Common myeloid progenitor, CD34-positive (primary cell): ENCODE results near the gene SMAD7.

Experiments used
- CTCF ChIA-PET: fragments of 350-600 bp; sonication (Branson Sonifier 250); formaldehyde crosslinking; loops from one replicate; lab custom pipeline; 2021; ENCODE audit warnings: antibody characterized with exemption; lab: Charles Lee
- POLR2A ChIA-PET: fragments of 350-600 bp; sonication (Branson Sonifier 250); formaldehyde crosslinking; loops from one replicate; lab custom pipeline; 2021; ENCODE audit warnings: antibody characterized with exemption; lab: Charles Lee
- DNase-seq, 3 donors: peaks; one replicate each; pipeline versions ENCODE4 v3.0.0 to v3.0.0-alpha.2; 2013
- H3K27ac ChIP-seq, 2 experiments: 1 replicate in 1 of 2; 2 replicates in 1 of 2; pipeline ENCODE4 v1.7.0; 2013; ENCODE audit warnings: inconsistent platforms in 2 of 2, low read length in 2 of 2, mild to moderate bottlenecking in 2 of 2, low read depth in 1 of 2, moderate library complexity in 1 of 2; ENCODE audit not compliant: severe bottlenecking in 2 of 2, insufficient read depth in 1 of 2, poor library complexity in 1 of 2
- H3K27me3 ChIP-seq, 5 experiments: replicated peaks in 2 of 5; 1 replicate in 3 of 5; 2 replicates in 2 of 5; pipeline versions ENCODE4 v1.6.1 to v1.7.0; 2013; ENCODE audit warnings: low read length in 4 of 5, mild to moderate bottlenecking in 2 of 5, moderate library complexity in 2 of 5, inconsistent platforms in 1 of 5; ENCODE audit not compliant: insufficient read depth in 5 of 5, control insufficient read depth in 4 of 5
- H3K36me3 ChIP-seq, 4 experiments: 1 replicate in 2 of 4; 2 replicates in 2 of 4; pipeline versions ENCODE4 v1.6.1 to v1.7.0; 2013; ENCODE audit warnings: low read length in 3 of 4, control low read depth in 1 of 4, mild to moderate bottlenecking in 1 of 4; ENCODE audit not compliant: control insufficient read depth in 4 of 4, insufficient read depth in 4 of 4
- H3K4me1 ChIP-seq, 4 experiments: 1 replicate in 3 of 4; 2 replicates in 1 of 4; pipeline versions ENCODE4 v1.6.1 to v1.7.1; 2013; ENCODE audit warnings: low read length in 3 of 4, mild to moderate bottlenecking in 3 of 4, control low read depth in 1 of 4, inconsistent platforms in 1 of 4, moderate library complexity in 1 of 4; ENCODE audit not compliant: control insufficient read depth in 4 of 4, insufficient read depth in 4 of 4; ENCODE audit errors: control extremely low read depth in 1 of 4
- H3K4me3 ChIP-seq, 7 experiments: 1 replicate in 4 of 7; 2 replicates in 3 of 7; pipeline versions ENCODE4 v1.5.1 to v1.7.0; 2013; ENCODE audit warnings: mild to moderate bottlenecking in 7 of 7, low read length in 6 of 7, moderate library complexity in 6 of 7, inconsistent platforms in 2 of 7, low read depth in 2 of 7, control low read depth in 1 of 7; ENCODE audit not compliant: insufficient read depth in 4 of 7, control insufficient read depth in 1 of 7; ENCODE audit errors: extremely low read depth in 1 of 7
- H3K9me3 ChIP-seq, 5 experiments: 1 replicate in 4 of 5; 2 replicates in 1 of 5; pipeline versions ENCODE4 v1.6.1 to v1.7.1; 2013; ENCODE audit warnings: low read length in 4 of 5, mild to moderate bottlenecking in 2 of 5, inconsistent platforms in 1 of 5, low read depth in 1 of 5, moderate library complexity in 1 of 5; ENCODE audit not compliant: control insufficient read depth in 4 of 5, insufficient read depth in 2 of 5; ENCODE audit errors: control extremely low read depth in 1 of 5
- WGBS: methylation state at CpG from one replicate; pipeline ENCODE4 v1.1.5; 2013; ENCODE audit not compliant: insufficient coverage; 5-methylcytosine and 5-hydroxymethylcytosine counted together

The SMAD7 gene

DNA sequence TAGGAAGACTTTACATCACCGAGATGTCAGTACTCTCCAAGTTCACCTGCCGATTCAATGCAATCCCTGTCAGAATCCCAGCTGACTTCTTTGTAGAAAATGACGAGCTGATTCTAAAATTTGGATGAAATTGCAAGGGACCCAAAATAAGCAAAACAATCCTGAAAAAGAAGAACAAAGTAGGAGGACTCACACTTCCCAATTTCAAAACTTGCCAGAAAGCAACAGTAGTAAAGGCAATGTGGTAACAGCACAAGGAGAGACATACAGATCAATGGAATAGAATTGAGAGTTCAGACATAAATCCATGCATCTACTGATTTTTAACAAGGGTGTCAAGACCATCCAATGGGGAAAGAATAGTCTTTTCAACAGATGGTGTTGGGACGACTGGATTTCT, 52.2 kb downstream of the SMAD7 start:
- POLR2A ChIA-PET, result no interaction called here
- Histone ChIP-seq H3K27ac (no peak overlapping the region), H3K27me3 (no peaks in the 10 kb centered on the region), H3K4me3 (no peak overlapping the region), H3K9me3 (peaks cover 0 to 5% (median 0%) of the 10 kb centered on the region in 5 experiments), H3K36me3 (no peaks in the 10 kb centered on the region), H3K4me1 (peaks cover 0 to 42% (median 34%) of the 10 kb centered on the region in 4 experiments)
- DNase-seq, result no peak
- WGBS, result 92% methylated on average over 2 of the region's 4 CpGs
- CTCF ChIA-PET, result interaction anchor here (1.4 to 2.0 kb wide), 4 partner anchors 27 to 144 kb away, joined by 3 to 6 read pairs (median 4); no protein-coding TSS in a partner anchor

DNA sequence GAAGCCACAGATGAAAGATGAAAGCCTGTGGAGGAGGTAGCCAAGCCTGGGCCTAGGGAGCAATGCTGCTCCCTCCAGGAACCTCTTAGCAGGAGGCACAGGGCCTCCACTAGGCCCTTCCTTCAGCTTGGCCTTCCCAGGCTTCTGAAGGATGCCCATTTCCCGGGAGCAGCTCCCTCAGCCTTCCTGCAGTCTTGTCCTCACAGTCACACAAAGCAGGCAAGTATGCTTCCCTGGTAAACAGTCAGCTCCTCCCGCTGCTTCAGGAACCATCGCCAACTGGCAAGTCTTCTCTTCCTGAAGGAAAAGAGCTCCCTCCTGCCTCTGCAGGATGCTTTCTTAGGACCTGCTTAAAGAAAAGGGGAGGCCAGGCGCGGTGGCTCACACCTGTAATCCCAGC, 53.2 kb downstream of the SMAD7 start:
- no peak for DNase-seq
- Histone ChIP-seq H3K27me3 (no peaks in the 10 kb centered on the region), H3K9me3 (peaks cover 0 to 5% (median 0%) of the 10 kb centered on the region in 5 experiments), H3K4me1 (peaks cover 0 to 38% (median 33%) of the 10 kb centered on the region in 4 experiments), H3K27ac (no peak overlapping the region), H3K36me3 (no peaks in the 10 kb centered on the region), H3K4me3 (no peak overlapping the region)
- POLR2A ChIA-PET, result interaction anchor here (0.6 kb wide), 1 partner anchor 43 kb away, joined by 4 read pairs; no protein-coding TSS in a partner anchor
- 98% methylated on average over 5 of the region's 5 CpGs for WGBS
- CTCF ChIA-PET, result interaction anchor here (0.7 to 2.0 kb wide), 13 partner anchors 10 to 148 kb away, joined by 3 to 6 read pairs (median 4); no protein-coding TSS in a partner anchor

GRCh38 chr18:48896875-48897511, 53.8 kb downstream of the SMAD7 start:
- H3K27me3 ChIP-seq, result no peaks in the 10 kb centered on the region
- H3K4me3 ChIP-seq, result no peak overlapping the region
- 28% methylated on average over 8 of the region's 9 CpGs for WGBS
- peaks cover 0 to 33% (median 29%) of the 10 kb centered on the region in 4 experiments for H3K4me1 ChIP-seq
- H3K36me3 ChIP-seq, result no peaks in the 10 kb centered on the region
- DNase-seq, result peak; percentile 83 to 98 (median 95)
- ChIA-PET CTCF (interaction anchor here (0.9 to 2.0 kb wide), 13 partner anchors 10 to 146 kb away, joined by 3 to 6 read pairs (median 4); no protein-coding TSS in a partner anchor), POLR2A (interaction anchor here (0.6 to 1.0 kb wide), 2 partner anchors 32 to 44 kb away, joined by 3 to 4 read pairs; no protein-coding TSS in a partner anchor)
- peaks cover 0 to 5% (median 0%) of the 10 kb centered on the region in 5 experiments for H3K9me3 ChIP-seq
- H3K27ac ChIP-seq, result no peak overlapping the region

DNA sequence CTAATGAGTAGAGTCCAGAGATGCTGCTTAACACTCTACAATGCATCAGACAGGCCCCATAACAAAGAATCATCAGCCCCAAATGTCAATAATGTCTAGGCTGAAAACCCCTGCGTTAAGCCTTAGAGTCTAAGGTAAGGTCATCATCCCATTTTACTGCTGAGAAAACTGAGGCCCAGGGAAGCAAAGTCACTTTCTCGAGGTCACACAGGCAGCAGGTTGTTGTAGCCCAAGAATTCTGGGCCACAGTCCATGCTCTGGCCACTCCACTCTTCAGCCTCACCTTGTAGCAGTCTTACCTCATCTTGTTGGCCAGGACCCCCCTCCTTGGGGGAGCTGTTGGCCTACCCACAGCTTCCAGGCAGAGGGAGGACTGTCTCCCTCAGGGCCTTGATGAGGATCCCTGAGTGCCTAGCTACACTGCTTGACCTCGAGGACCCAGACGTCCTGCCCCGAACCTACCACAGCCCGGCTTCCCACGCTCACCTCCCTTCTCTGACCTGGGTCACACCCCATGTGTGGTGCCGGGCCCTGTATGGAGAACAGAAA, 54.4 kb downstream of the SMAD7 start:
- H3K4me1 ChIP-seq, result peaks cover 0 to 27% (median 23%) of the 10 kb centered on the region in 4 experiments
- H3K27me3 ChIP-seq, result no peaks in the 10 kb centered on the region
- CTCF ChIA-PET, result interaction anchor here (0.9 to 2.0 kb wide), 5 partner anchors 19 to 118 kb away, joined by 3 to 6 read pairs (median 3); no protein-coding TSS in a partner anchor
- peaks cover 0 to 5% (median 0%) of the 10 kb centered on the region in 5 experiments for H3K9me3 ChIP-seq
- POLR2A ChIA-PET, result interaction anchor here (1.0 kb wide), 1 partner anchor 32 kb away, joined by 3 read pairs; no protein-coding TSS in a partner anchor
- no peaks in the 10 kb centered on the region for H3K36me3 ChIP-seq
- H3K4me3 ChIP-seq, result no peak overlapping the region
- no peak for DNase-seq
- no peak overlapping the region for H3K27ac ChIP-seq
- WGBS, result 86% methylated on average over 7 of the region's 8 CpGs

- ChIA-PET POLR2A (no interaction called here), CTCF (interaction anchor here (1.0 to 1.8 kb wide), 4 partner anchors 14 to 36 kb away, joined by 3 to 5 read pairs (median 4); no protein-coding TSS in a partner anchor)
- Histone ChIP-seq H3K9me3 (peaks cover 0 to 5% (median 0%) of the 10 kb centered on the region in 5 experiments), H3K27ac (no peak overlapping the region), H3K4me3 (no peak overlapping the region), H3K27me3 (no peaks in the 10 kb centered on the region), H3K4me1 (peaks cover 0 to 24% (median 18%) of the 10 kb centered on the region in 4 experiments), H3K36me3 (no peaks in the 10 kb centered on the region)
- DNase-seq, result no peak
- WGBS, result 100% methylated on average over 4 of the region's 5 CpGs
Observed at GRCh38 chr18:48894799-48895346, 55.9 kb downstream of the SMAD7 start.

GRCh38 chr18:48893608-48894600, 56.9 kb downstream of the SMAD7 start:
- ChIA-PET POLR2A (interaction anchor here (0.5 kb wide), 1 partner anchor 61 kb away, joined by 3 read pairs; no protein-coding TSS in a partner anchor), CTCF (interaction anchor here (0.9 to 1.8 kb wide), 6 partner anchors 10 to 35 kb away, joined by 3 to 5 read pairs (median 4); no protein-coding TSS in a partner anchor)
- 96% methylated on average over 23 of the region's 25 CpGs for WGBS

More at GRCh38 chr18:48893608-48894600, 56.9 kb downstream of the SMAD7 start:
- Histone ChIP-seq H3K27me3 (no peaks in the 10 kb centered on the region), H3K36me3 (no peaks in the 10 kb centered on the region), H3K27ac (no peak overlapping the region), H3K9me3 (no peaks in the 10 kb centered on the region), H3K4me1 (peaks cover 0 to 24% (median 18%) of the 10 kb centered on the region in 4 experiments), H3K4me3 (no peak overlapping the region)
- DNase-seq, result no peak
